Tibial nerve (tissue), 3 donors: ENCODE measurements around the gene IRAK1.

Experiments
- EP300 ChIP-seq, 2 donors: sonication (generic); formaldehyde crosslinking; IDR thresholded peaks; one replicate each; pipeline ENCODE4 v1.6.1; 2017; ENCODE audit warnings: antibody characterized with exemption in 2 of 2, mild to moderate bottlenecking in 1 of 2
- POLR2A ChIP-seq, 2 donors: fragments of 450-650 bp; IDR thresholded peaks; one replicate each; pipeline ENCODE4 v1.6.1; 2017; ENCODE audit warnings: antibody characterized with exemption in 2 of 2, mild to moderate bottlenecking in 2 of 2, moderate library complexity in 2 of 2

GRCh38 chrX:153971124-153971449 lies 48.6 kb downstream of the IRAK1 start:
- peak; percentile 44 to 62 for TF ChIP-seq POLR2A (IDR thresholded peaks at IDR 0.05)
- TF ChIP-seq EP300 (IDR thresholded peaks at IDR 0.05): peak in 1 of 2 donors; percentile 61
